ENCODE results near the gene MYOD1.

MYOD1 gene

DNA sequence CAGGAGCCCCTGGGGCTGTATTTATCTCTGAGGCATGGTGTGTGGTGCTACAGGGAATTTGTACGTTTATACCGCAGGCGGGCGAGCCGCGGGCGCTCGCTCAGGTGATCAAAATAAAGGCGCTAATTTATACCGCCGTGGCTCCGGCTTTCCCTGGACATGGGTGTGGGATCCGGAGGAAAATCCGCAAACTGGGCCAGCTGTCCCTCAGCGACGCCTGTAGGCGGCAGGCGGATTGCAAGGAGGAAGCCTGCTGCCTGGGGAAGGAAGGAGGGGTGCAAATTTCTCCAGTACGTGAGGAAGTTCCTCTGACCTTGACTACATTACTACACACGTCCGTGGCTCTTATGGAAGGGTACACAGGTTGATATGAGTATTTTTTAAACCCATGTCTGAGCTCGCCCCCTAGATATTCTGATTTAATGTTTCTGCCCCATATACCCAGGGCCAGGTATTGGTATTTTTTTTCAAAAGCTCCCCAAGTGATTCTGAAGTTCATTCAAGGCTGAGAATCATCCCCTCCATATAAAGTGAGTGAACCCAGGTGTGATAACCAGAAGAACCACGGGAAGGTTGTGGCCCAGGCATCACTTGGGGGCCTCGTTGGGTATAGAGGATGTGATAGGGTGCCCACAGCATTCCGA is 2.8 kb downstream of the MYOD1 start:
- TF ChIP-seq CTCF (IDR thresholded peaks at IDR 0.05; ENCODE audit: low read depth, low read length, missing control alignments): peak; percentile 78
- peaks cover 66% of the 10 kb centered on the region for H3K27me3 ChIP-seq (replicated peaks)
- no peak overlapping the region for H3K27ac ChIP-seq
- H3K4me3 ChIP-seq (ENCODE audit: low read depth, low read length): no peak overlapping the region
- DNase-seq: no peak
- H3K36me3 ChIP-seq (replicated peaks): no peaks in the 10 kb centered on the region
- in situ Hi-C loops (cut with HindIII; ENCODE audit: low pct_ligation_motif_present, low sequenced_read_pairs): no loop called here

GRCh38 chr11:17724020-17724908 is 4.9 kb downstream of the MYOD1 start:
- in situ Hi-C loops (cut with HindIII; ENCODE audit: low pct_ligation_motif_present, low sequenced_read_pairs): no loop called here

GRCh38 chr11:17725174-17725573 is 5.8 kb downstream of the MYOD1 start:
- Histone ChIP-seq H3K27me3 (replicated peaks) (peaks cover 39% of the 10 kb centered on the region), H3K4me3 (ENCODE audit: low read depth, low read length) (no peak overlapping the region), H3K27ac (no peak overlapping the region), H3K36me3 (replicated peaks) (no peaks in the 10 kb centered on the region)
- DNase-seq: no peak
- no peak for TF ChIP-seq CTCF (IDR thresholded peaks at IDR 0.05; ENCODE audit: low read depth, low read length, missing control alignments)
- in situ Hi-C loops (cut with HindIII; ENCODE audit: low pct_ligation_motif_present, low sequenced_read_pairs): loop anchor here (25.0 kb wide), 1 partner anchor 262 kb away; no protein-coding TSS in a partner anchor

More at GRCh38 chr11:17724020-17724908, 4.9 kb downstream of the MYOD1 start:
- H3K36me3 ChIP-seq (replicated peaks): no peaks in the 10 kb centered on the region
- no peak overlapping the region for H3K27ac ChIP-seq
- DNase-seq: no peak
- H3K4me3 ChIP-seq (ENCODE audit: low read depth, low read length): no peak overlapping the region
- peaks cover 48% of the 10 kb centered on the region for H3K27me3 ChIP-seq (replicated peaks)
- TF ChIP-seq CTCF (IDR thresholded peaks at IDR 0.05; ENCODE audit: low read depth, low read length, missing control alignments): no peak

- no peak for TF ChIP-seq CTCF (IDR thresholded peaks at IDR 0.05; ENCODE audit: low read depth, low read length, missing control alignments)
- Histone ChIP-seq H3K36me3 (replicated peaks) (no peaks in the 10 kb centered on the region), H3K27me3 (replicated peaks) (peaks cover 4% of the 10 kb centered on the region), H3K4me3 (ENCODE audit: low read depth, low read length) (no peak overlapping the region), H3K27ac (no peak overlapping the region)
- in situ Hi-C loops (cut with HindIII; ENCODE audit: low pct_ligation_motif_present, low sequenced_read_pairs): loop anchor here (25.0 kb wide), 1 partner anchor 257 kb away; no protein-coding TSS in a partner anchor
- no peak for DNase-seq
Measured at GRCh38 chr11:17730137-17730536, 10.8 kb downstream of the MYOD1 start.

DNA sequence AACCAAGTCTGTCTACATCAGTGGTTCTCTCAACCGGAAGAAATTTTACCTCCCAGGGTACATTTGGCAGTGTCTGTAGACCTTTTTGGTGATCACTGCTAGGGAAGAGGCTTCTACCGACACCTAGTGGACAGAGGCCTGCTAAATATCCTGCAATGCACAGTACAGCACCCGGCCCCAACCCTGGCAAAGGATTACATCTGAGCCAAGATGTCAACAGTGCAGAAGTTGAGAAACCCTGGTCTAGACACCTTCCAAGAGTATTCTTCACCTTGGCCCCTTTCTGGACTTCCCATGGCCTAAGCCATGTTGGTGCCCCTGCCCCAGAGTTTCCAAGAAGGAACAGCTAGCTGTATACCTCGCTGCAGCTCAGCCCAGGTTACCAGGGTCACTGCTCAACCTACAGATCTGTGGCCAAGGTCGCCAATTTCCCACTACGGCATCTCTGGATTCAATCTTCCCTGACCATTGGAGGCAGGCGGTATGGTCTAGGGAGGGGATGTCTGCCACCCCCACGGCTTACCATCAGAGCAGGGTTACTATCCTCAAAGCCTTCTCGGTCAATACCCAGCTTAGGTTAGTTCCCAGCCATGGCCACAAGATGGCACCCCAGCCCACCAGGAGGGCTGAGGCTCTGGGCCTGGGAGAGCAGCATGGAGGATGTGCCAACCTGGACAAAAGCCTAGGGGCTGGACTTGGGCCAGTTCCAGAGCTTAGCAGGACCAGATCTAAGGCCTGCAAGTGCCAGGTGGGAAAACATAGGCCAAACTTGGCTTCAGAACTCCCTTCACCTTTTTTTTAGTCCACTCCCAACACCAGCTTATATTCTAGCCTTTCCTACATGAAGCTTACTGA is 11.5 kb downstream of the MYOD1 start:
- H3K27me3 ChIP-seq (replicated peaks): peaks cover 5% of the 10 kb centered on the region
- peak; percentile 57 for DNase-seq
- peak; percentile 95 for TF ChIP-seq CTCF (IDR thresholded peaks at IDR 0.05; ENCODE audit: low read depth, low read length, missing control alignments)
- in situ Hi-C loops (cut with HindIII; ENCODE audit: low pct_ligation_motif_present, low sequenced_read_pairs): loop anchor here (25.0 kb wide), 1 partner anchor 256 kb away; no protein-coding TSS in a partner anchor
- H3K4me3 ChIP-seq (ENCODE audit: low read depth, low read length): no peak overlapping the region
- no peak overlapping the region for H3K27ac ChIP-seq
- H3K36me3 ChIP-seq (replicated peaks): no peaks in the 10 kb centered on the region
